Measurements from ENCODE around the gene DAAM1.

The DAAM1 gene

GRCh38 chr14:59292921-59293534 is 104.6 kb downstream of the DAAM1 start:
- CTCF ChIA-PET, result no interaction called here
- Histone ChIP-seq H3K4me1 (ENCODE audit: control extremely low read depth in 1 of 4, control insufficient read depth in 4 of 4, insufficient read depth in 4 of 4, low read length in 3 of 4) (peaks cover 10 to 19% (median 16%) of the 10 kb centered on the region in 4 experiments), H3K9me3 (ENCODE audit: control extremely low read depth in 1 of 5, control insufficient read depth in 4 of 5, insufficient read depth in 2 of 5, low read depth in 1 of 5, low read length in 4 of 5) (peaks cover 0 to 3% (median 0%) of the 10 kb centered on the region in 5 experiments), H3K27me3 (replicated peaks in 2 of 5; ENCODE audit: control insufficient read depth in 4 of 5, insufficient read depth in 5 of 5, low read length in 4 of 5) (no peaks in the 10 kb centered on the region), H3K27ac (ENCODE audit: insufficient read depth in 1 of 2, low read depth in 1 of 2, low read length in 2 of 2, poor library complexity in 1 of 2, severe bottlenecking in 2 of 2) (no peak overlapping the region), H3K36me3 (ENCODE audit: control insufficient read depth in 4 of 4, insufficient read depth in 4 of 4, low read length in 3 of 4) (peaks cover 0 to 4% (median 3%) of the 10 kb centered on the region in 4 experiments), H3K4me3 (ENCODE audit: control insufficient read depth in 1 of 7, extremely low read depth in 1 of 7, insufficient read depth in 4 of 7, low read depth in 2 of 7, low read length in 6 of 7) (no peak overlapping the region)
- WGBS (ENCODE audit: insufficient coverage), result 100% methylated on average over 3 of the region's 4 CpGs
- POLR2A ChIA-PET, result no interaction called here
- no peak for DNase-seq

- H3K27ac ChIP-seq (ENCODE audit: insufficient read depth in 1 of 2, low read depth in 1 of 2, low read length in 2 of 2, poor library complexity in 1 of 2, severe bottlenecking in 2 of 2), result no peak overlapping the region
- H3K9me3 ChIP-seq (ENCODE audit: control extremely low read depth in 1 of 5, control insufficient read depth in 4 of 5, insufficient read depth in 2 of 5, low read depth in 1 of 5, low read length in 4 of 5), result no peaks in the 10 kb centered on the region
- no peak overlapping the region for H3K4me3 ChIP-seq (ENCODE audit: control insufficient read depth in 1 of 7, extremely low read depth in 1 of 7, insufficient read depth in 4 of 7, low read depth in 2 of 7, low read length in 6 of 7)
- H3K36me3 ChIP-seq (ENCODE audit: control insufficient read depth in 4 of 4, insufficient read depth in 4 of 4, low read length in 3 of 4), result peaks cover 0 to 4% (median 3%) of the 10 kb centered on the region in 4 experiments
- POLR2A ChIA-PET, result no interaction called here
- CTCF ChIA-PET, result no interaction called here
- DNase-seq, result no peak
- 97% methylated on average over 5 of the region's 8 CpGs for WGBS (ENCODE audit: insufficient coverage)
- H3K4me1 ChIP-seq (ENCODE audit: control extremely low read depth in 1 of 4, control insufficient read depth in 4 of 4, insufficient read depth in 4 of 4, low read length in 3 of 4), result peaks cover 10 to 23% (median 19%) of the 10 kb centered on the region in 4 experiments
- no peaks in the 10 kb centered on the region for H3K27me3 ChIP-seq (replicated peaks in 2 of 5; ENCODE audit: control insufficient read depth in 4 of 5, insufficient read depth in 5 of 5, low read length in 4 of 5)
Observed at GRCh38 chr14:59293935-59294661, 105.6 kb downstream of the DAAM1 start.

- ChIA-PET CTCF (no interaction called here), POLR2A (no interaction called here)
- DNase-seq, result no peak
- peaks cover 0 to 4% (median 3%) of the 10 kb centered on the region in 4 experiments for H3K36me3 ChIP-seq (ENCODE audit: control insufficient read depth in 4 of 4, insufficient read depth in 4 of 4, low read length in 3 of 4)
- H3K27ac ChIP-seq (ENCODE audit: insufficient read depth in 1 of 2, low read depth in 1 of 2, low read length in 2 of 2, poor library complexity in 1 of 2, severe bottlenecking in 2 of 2), result no peak overlapping the region
- H3K4me3 ChIP-seq (ENCODE audit: control insufficient read depth in 1 of 7, extremely low read depth in 1 of 7, insufficient read depth in 4 of 7, low read depth in 2 of 7, low read length in 6 of 7), result no peak overlapping the region
- WGBS (ENCODE audit: insufficient coverage), result no CpG with 5 or more reads among the region's 1 CpG
- no peaks in the 10 kb centered on the region for H3K27me3 ChIP-seq (replicated peaks in 2 of 5; ENCODE audit: control insufficient read depth in 4 of 5, insufficient read depth in 5 of 5, low read length in 4 of 5)
- no peaks in the 10 kb centered on the region for H3K9me3 ChIP-seq (ENCODE audit: control extremely low read depth in 1 of 5, control insufficient read depth in 4 of 5, insufficient read depth in 2 of 5, low read depth in 1 of 5, low read length in 4 of 5)
- peaks cover 10 to 23% (median 19%) of the 10 kb centered on the region in 4 experiments for H3K4me1 ChIP-seq (ENCODE audit: control extremely low read depth in 1 of 4, control insufficient read depth in 4 of 4, insufficient read depth in 4 of 4, low read length in 3 of 4)
Observed at GRCh38 chr14:59294662-59294992, 106.2 kb downstream of the DAAM1 start.

- H3K27me3 ChIP-seq (replicated peaks in 2 of 5; ENCODE audit: control insufficient read depth in 4 of 5, insufficient read depth in 5 of 5, low read length in 4 of 5), result no peaks in the 10 kb centered on the region
- peaks cover 10 to 25% (median 22%) of the 10 kb centered on the region in 4 experiments for H3K4me1 ChIP-seq (ENCODE audit: control extremely low read depth in 1 of 4, control insufficient read depth in 4 of 4, insufficient read depth in 4 of 4, low read length in 3 of 4)
- H3K27ac ChIP-seq (ENCODE audit: insufficient read depth in 1 of 2, low read depth in 1 of 2, low read length in 2 of 2, poor library complexity in 1 of 2, severe bottlenecking in 2 of 2), result no peak overlapping the region
- peaks cover 0 to 4% (median 3%) of the 10 kb centered on the region in 4 experiments for H3K36me3 ChIP-seq (ENCODE audit: control insufficient read depth in 4 of 4, insufficient read depth in 4 of 4, low read length in 3 of 4)
- H3K4me3 ChIP-seq (ENCODE audit: control insufficient read depth in 1 of 7, extremely low read depth in 1 of 7, insufficient read depth in 4 of 7, low read depth in 2 of 7, low read length in 6 of 7), result no peak overlapping the region
- DNase-seq, result peak in 2 of 3 donors; percentile 26 to 54
- H3K9me3 ChIP-seq (ENCODE audit: control extremely low read depth in 1 of 5, control insufficient read depth in 4 of 5, insufficient read depth in 2 of 5, low read depth in 1 of 5, low read length in 4 of 5), result no peaks in the 10 kb centered on the region
- POLR2A ChIA-PET, result no interaction called here
- CTCF ChIA-PET, result interaction anchor here (0.5 kb wide), 1 partner anchor 165 kb away, joined by 4 read pairs; no protein-coding TSS in a partner anchor
Observed at GRCh38 chr14:59295951-59296350, 107.5 kb downstream of the DAAM1 start.

DNA sequence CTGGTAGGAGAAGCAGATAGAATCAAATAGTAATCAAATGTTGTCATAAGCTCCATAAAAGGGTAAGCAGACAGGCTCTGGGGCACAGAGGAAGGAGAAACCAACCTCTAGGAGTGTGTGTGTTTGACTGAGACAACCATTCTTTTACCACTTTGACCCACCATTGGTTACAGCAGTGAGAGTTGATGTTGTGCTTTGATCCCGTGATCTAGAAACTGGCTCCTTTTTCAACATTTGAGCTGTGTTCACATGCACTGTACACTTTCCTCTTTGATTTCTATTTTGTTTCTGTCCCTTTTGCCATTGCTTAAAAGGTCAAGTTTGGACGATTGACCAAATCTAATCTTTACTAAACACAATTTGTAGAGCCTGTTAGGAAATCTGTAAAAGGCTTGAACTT is 108.0 kb downstream of the DAAM1 start:
- H3K27me3 ChIP-seq (replicated peaks in 2 of 5; ENCODE audit: control insufficient read depth in 4 of 5, insufficient read depth in 5 of 5, low read length in 4 of 5), result no peaks in the 10 kb centered on the region
- CTCF ChIA-PET, result no interaction called here
- DNase-seq, result no peak
- peaks cover 0 to 4% (median 1%) of the 10 kb centered on the region in 4 experiments for H3K36me3 ChIP-seq (ENCODE audit: control insufficient read depth in 4 of 4, insufficient read depth in 4 of 4, low read length in 3 of 4)
- no peak overlapping the region for H3K4me3 ChIP-seq (ENCODE audit: control insufficient read depth in 1 of 7, extremely low read depth in 1 of 7, insufficient read depth in 4 of 7, low read depth in 2 of 7, low read length in 6 of 7)
- H3K4me1 ChIP-seq (ENCODE audit: control extremely low read depth in 1 of 4, control insufficient read depth in 4 of 4, insufficient read depth in 4 of 4, low read length in 3 of 4), result peaks cover 11 to 31% (median 26%) of the 10 kb centered on the region in 4 experiments
- 83% methylated on average over 1 of the region's 2 CpGs for WGBS (ENCODE audit: insufficient coverage)
- POLR2A ChIA-PET, result no interaction called here
- no peak overlapping the region for H3K27ac ChIP-seq (ENCODE audit: insufficient read depth in 1 of 2, low read depth in 1 of 2, low read length in 2 of 2, poor library complexity in 1 of 2, severe bottlenecking in 2 of 2)
- H3K9me3 ChIP-seq (ENCODE audit: control extremely low read depth in 1 of 5, control insufficient read depth in 4 of 5, insufficient read depth in 2 of 5, low read depth in 1 of 5, low read length in 4 of 5), result no peaks in the 10 kb centered on the region

DNA sequence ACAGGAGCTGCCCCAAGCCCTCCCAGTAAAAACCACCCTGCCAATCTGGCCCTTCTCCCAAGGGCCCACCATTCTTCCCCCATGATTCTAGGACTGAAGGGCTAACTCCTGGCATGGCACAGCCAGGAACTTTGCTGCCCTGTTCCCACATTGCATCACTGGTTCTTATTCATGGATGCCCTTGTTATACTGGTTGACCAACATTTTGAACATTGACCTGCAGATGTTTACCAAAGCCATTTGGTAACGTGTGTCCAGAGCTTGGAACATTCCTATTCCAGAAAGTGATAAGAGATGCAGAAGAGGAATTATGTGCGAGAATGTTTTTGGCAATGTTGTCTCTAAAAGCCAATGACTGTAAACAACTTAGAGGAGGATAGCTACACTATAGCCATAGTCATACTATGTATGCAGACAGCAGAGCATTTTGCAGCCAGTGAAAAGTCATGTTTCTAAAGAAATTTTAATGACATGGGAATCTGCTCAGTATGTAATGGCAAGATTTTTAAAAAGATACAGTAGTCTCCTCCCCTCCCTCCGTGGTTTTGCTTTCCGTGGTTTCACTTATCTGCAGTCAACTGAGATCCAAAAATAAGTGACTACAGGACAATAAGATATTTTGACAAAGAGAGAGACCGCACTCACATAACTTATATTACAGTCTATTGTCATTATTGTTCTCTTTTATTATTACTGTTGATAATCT is 108.8 kb downstream of the DAAM1 start:
- Histone ChIP-seq H3K4me1 (ENCODE audit: control extremely low read depth in 1 of 4, control insufficient read depth in 4 of 4, insufficient read depth in 4 of 4, low read length in 3 of 4) (peaks cover 19 to 38% (median 31%) of the 10 kb centered on the region in 4 experiments), H3K4me3 (ENCODE audit: control insufficient read depth in 1 of 7, extremely low read depth in 1 of 7, insufficient read depth in 4 of 7, low read depth in 2 of 7, low read length in 6 of 7) (peak overlapping the region in 2 of 7 experiments; percentile 17 to 23), H3K27ac (ENCODE audit: insufficient read depth in 1 of 2, low read depth in 1 of 2, low read length in 2 of 2, poor library complexity in 1 of 2, severe bottlenecking in 2 of 2) (no peak overlapping the region), H3K27me3 (replicated peaks in 2 of 5; ENCODE audit: control insufficient read depth in 4 of 5, insufficient read depth in 5 of 5, low read length in 4 of 5) (no peaks in the 10 kb centered on the region), H3K9me3 (ENCODE audit: control extremely low read depth in 1 of 5, control insufficient read depth in 4 of 5, insufficient read depth in 2 of 5, low read depth in 1 of 5, low read length in 4 of 5) (no peaks in the 10 kb centered on the region), H3K36me3 (ENCODE audit: control insufficient read depth in 4 of 4, insufficient read depth in 4 of 4, low read length in 3 of 4) (no peaks in the 10 kb centered on the region)
- DNase-seq, result peak; percentile 22 to 72 (median 64)
- WGBS (ENCODE audit: insufficient coverage), result 69% methylated on average over 2 of the region's 5 CpGs
- ChIA-PET CTCF (no interaction called here), POLR2A (no interaction called here)

- H3K27ac ChIP-seq (ENCODE audit: insufficient read depth in 1 of 2, low read depth in 1 of 2, low read length in 2 of 2, poor library complexity in 1 of 2, severe bottlenecking in 2 of 2), result no peak overlapping the region
- H3K27me3 ChIP-seq (replicated peaks in 2 of 5; ENCODE audit: control insufficient read depth in 4 of 5, insufficient read depth in 5 of 5, low read length in 4 of 5), result no peaks in the 10 kb centered on the region
- DNase-seq, result no peak
- H3K4me1 ChIP-seq (ENCODE audit: control extremely low read depth in 1 of 4, control insufficient read depth in 4 of 4, insufficient read depth in 4 of 4, low read length in 3 of 4), result peaks cover 19 to 39% (median 31%) of the 10 kb centered on the region in 4 experiments
- 100% methylated on average over 1 of the region's 1 CpG for WGBS (ENCODE audit: insufficient coverage)
- ChIA-PET POLR2A (no interaction called here), CTCF (interaction anchor here (1.4 kb wide), 1 partner anchor 10 kb away, joined by 4 read pairs; no protein-coding TSS in a partner anchor)
- H3K9me3 ChIP-seq (ENCODE audit: control extremely low read depth in 1 of 5, control insufficient read depth in 4 of 5, insufficient read depth in 2 of 5, low read depth in 1 of 5, low read length in 4 of 5), result no peaks in the 10 kb centered on the region
- H3K36me3 ChIP-seq (ENCODE audit: control insufficient read depth in 4 of 4, insufficient read depth in 4 of 4, low read length in 3 of 4), result no peaks in the 10 kb centered on the region
- no peak overlapping the region for H3K4me3 ChIP-seq (ENCODE audit: control insufficient read depth in 1 of 7, extremely low read depth in 1 of 7, insufficient read depth in 4 of 7, low read depth in 2 of 7, low read length in 6 of 7)
Observed at GRCh38 chr14:59299731-59300130, 111.3 kb downstream of the DAAM1 start.

Measured in common myeloid progenitor, CD34-positive (primary cell).